ENCODE data around the gene TRAK1.

Gene TRAK1

DNA sequence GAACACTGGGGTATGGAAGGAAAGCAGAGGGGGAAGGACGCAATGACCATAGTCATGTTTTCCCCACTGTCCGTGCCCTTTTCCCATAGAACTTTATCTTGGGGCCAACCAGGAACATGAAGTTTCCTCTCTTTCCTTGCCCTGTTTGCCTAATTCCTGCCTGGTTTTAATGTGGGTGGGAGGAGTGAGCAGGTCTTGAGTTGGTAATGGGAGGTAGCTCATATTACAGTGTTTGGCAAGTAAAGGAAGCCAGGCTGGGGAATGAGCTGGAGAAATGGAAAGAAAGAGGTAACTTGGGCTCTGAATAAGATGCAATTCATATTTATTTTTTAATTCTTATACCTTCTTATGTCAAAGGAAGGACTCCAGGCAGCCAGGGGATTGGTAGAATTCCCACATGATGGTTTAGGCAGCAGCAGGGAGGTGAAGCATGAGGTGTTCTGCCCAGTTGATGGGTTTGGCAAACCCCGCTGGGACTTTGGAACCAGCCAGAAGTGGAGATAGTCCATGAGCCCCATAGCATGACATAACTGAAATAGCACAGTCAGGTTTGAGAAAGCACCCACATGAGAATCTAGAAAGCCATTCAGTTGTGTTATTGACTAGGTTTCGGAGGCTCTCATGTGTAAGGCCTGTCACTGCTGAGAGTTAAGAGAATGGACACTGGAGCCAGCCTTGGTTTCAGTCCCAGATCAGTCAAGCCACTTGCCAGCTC, 114.8 kb downstream of the TRAK1 start:
- no peak for DNase-seq (ENCODE audit: extremely low read depth, low read depth)
- TF ChIP-seq, protein P1, sequence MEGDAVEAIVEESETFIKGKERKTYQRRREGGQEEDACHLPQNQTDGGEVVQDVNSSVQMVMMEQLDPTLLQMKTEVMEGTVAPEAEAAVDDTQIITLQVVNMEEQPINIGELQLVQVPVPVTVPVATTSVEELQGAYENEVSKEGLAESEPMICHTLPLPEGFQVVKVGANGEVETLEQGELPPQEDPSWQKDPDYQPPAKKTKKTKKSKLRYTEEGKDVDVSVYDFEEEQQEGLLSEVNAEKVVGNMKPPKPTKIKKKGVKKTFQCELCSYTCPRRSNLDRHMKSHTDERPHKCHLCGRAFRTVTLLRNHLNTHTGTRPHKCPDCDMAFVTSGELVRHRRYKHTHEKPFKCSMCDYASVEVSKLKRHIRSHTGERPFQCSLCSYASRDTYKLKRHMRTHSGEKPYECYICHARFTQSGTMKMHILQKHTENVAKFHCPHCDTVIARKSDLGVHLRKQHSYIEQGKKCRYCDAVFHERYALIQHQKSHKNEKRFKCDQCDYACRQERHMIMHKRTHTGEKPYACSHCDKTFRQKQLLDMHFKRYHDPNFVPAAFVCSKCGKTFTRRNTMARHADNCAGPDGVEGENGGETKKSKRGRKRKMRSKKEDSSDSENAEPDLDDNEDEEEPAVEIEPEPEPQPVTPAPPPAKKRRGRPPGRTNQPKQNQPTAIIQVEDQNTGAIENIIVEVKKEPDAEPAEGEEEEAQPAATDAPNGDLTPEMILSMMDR (IDR thresholded peaks at IDR 0.05; ENCODE audit: low read depth, low read length, missing control alignments) = no peak
- H3K4me3 ChIP-seq (replicated peaks; ENCODE audit: low read depth, low read length) = no peak overlapping the region

DNA sequence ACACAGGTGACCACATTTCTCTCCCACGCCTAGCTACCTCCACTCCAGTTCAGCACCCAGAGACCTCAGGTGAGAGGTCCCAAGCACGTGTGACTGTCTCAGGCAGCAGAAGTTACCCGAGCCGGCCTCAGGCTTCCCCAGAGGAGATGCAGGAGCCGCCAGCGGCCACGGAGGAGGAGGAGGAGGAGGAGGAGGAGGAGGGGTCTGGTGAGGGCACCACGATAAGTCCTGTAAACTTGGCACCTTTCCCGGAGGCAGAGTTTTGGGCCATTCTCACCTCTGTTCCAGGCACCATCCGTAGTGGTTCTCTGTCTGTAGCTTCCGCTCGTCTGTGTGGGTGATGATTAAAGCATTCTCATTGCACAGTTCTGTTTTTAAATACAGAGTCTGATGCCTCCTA, 118.8 kb downstream of the TRAK1 start:
- TF ChIP-seq, protein P1 (IDR thresholded peaks at IDR 0.05; ENCODE audit: low read depth, low read length, missing control alignments) = no peak
- H3K4me3 ChIP-seq (replicated peaks; ENCODE audit: low read depth, low read length) = no peak overlapping the region
- no peak for DNase-seq (ENCODE audit: extremely low read depth, low read depth)

- TF ChIP-seq, protein P1 (IDR thresholded peaks at IDR 0.05; ENCODE audit: low read depth, low read length, missing control alignments) = no peak
- no peak for DNase-seq (ENCODE audit: extremely low read depth, low read depth)
- no peak overlapping the region for H3K4me3 ChIP-seq (replicated peaks; ENCODE audit: low read depth, low read length)
Observed at GRCh38 chr3:42210726-42211125, 119.6 kb downstream of the TRAK1 start.

GRCh38 chr3:42213417-42213816, 122.3 kb downstream of the TRAK1 start:
- no peak for DNase-seq (ENCODE audit: extremely low read depth, low read depth)
- TF ChIP-seq, protein P1 (IDR thresholded peaks at IDR 0.05; ENCODE audit: low read depth, low read length, missing control alignments) = no peak
- no peak overlapping the region for H3K4me3 ChIP-seq (replicated peaks; ENCODE audit: low read depth, low read length)

DNA sequence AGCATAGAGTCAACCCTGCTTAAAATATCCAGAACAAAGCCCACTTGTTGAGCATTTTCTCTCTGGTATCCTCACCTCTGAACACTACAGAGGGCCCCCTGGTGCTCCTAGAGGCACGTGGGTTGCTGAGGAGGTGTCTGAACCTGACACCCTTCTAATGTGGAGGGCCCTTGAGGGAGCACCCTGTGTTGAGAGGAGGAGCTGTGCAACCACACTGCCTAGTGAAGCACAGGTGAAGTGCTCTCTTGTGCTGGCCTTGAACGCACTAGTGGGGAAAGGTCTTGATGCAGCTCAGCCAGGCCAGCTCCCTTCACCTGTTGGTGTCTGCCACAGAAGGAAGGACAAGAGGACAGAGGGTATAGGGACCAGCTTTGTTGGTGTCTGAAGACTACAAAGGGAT, 122.9 kb downstream of the TRAK1 start:
- TF ChIP-seq, protein P1 (IDR thresholded peaks at IDR 0.05; ENCODE audit: low read depth, low read length, missing control alignments) = no peak
- no peak for DNase-seq (ENCODE audit: extremely low read depth, low read depth)
- H3K4me3 ChIP-seq (replicated peaks; ENCODE audit: low read depth, low read length) = no peak overlapping the region

DNA sequence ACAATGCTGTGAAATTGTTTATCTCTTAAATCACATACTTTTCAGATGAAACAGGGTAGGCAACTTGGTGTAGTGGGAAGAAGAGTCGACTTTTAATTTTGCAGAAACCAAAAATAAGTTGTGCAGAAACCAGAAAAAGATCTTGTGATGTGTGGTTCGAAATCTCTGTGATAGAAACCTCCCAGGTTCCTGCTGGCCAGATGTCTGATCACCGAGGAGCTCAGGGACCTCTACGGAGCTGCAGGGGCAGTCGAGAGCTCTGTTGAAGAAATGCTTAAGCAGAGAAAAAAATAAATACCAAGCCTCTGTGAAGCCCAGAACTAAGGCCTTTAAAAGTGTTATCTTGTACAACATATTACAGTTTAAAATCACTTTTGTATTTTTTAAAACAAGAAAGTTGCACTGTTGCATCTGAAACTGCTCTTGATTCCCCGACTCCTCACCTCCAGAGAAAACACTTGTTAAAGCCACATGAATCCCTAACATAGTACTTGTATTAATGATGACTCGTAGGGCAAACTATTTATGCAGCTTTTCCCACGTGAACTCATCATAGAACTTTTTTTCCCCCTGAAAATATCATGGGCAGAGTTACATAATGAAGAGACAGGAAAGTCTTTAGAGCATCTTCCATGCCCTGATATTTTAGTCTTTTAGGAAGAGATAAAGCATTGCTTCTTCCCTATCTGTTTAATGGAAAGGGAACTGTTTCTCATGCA, 123.6 kb downstream of the TRAK1 start:
- no peak overlapping the region for H3K4me3 ChIP-seq (replicated peaks; ENCODE audit: low read depth, low read length)
- TF ChIP-seq, protein P1 (IDR thresholded peaks at IDR 0.05; ENCODE audit: low read depth, low read length, missing control alignments) = no peak

More for the DNA sequence above, 123.6 kb downstream of the TRAK1 start:
- no peak for DNase-seq (ENCODE audit: extremely low read depth, low read depth)
